Measurements from ENCODE around the gene LRP1B. TPM values are rescaled to one million over a fixed set of nuclear protein-coding genes. Genes with fewer than 3 reads are reported as not detected.

LRP1B gene
- total RNA-seq, 1 donor from 2014 or later: not detected

GRCh38 chr2:141331127-141331526, 799.7 kb downstream of the LRP1B start:
- Mint-ChIP-seq H3K27me3 (no peaks in the 10 kb centered on the region), H3K36me3 (ENCODE audit: low read depth) (no peaks in the 10 kb centered on the region), H3K4me3 (no peak overlapping the region), H3K9me3 (no peaks in the 10 kb centered on the region), H3K4me1 (no peaks in the 10 kb centered on the region), H3K27ac (no peak overlapping the region)
- TF ChIP-seq, protein P1, sequence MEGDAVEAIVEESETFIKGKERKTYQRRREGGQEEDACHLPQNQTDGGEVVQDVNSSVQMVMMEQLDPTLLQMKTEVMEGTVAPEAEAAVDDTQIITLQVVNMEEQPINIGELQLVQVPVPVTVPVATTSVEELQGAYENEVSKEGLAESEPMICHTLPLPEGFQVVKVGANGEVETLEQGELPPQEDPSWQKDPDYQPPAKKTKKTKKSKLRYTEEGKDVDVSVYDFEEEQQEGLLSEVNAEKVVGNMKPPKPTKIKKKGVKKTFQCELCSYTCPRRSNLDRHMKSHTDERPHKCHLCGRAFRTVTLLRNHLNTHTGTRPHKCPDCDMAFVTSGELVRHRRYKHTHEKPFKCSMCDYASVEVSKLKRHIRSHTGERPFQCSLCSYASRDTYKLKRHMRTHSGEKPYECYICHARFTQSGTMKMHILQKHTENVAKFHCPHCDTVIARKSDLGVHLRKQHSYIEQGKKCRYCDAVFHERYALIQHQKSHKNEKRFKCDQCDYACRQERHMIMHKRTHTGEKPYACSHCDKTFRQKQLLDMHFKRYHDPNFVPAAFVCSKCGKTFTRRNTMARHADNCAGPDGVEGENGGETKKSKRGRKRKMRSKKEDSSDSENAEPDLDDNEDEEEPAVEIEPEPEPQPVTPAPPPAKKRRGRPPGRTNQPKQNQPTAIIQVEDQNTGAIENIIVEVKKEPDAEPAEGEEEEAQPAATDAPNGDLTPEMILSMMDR (IDR thresholded peaks at IDR 0.05): no peak
- ChIA-PET POLR2A (no interaction called here), CTCF (no interaction called here)
- DNase-seq: no peak
- no peak for ATAC-seq (ENCODE audit: low read depth)
- intact Hi-C loops (cut with micrococcal nuclease): no loop called here

GRCh38 chr2:141329964-141330363, 800.9 kb downstream of the LRP1B start:
- no peaks in the 10 kb centered on the region for H3K27me3 Mint-ChIP-seq
- H3K27ac Mint-ChIP-seq: no peak overlapping the region
- H3K4me1 Mint-ChIP-seq: no peaks in the 10 kb centered on the region
- no peaks in the 10 kb centered on the region for H3K36me3 Mint-ChIP-seq (ENCODE audit: low read depth)
- CTCF ChIA-PET: no interaction called here
- DNase-seq (no peak), ATAC-seq (ENCODE audit: low read depth) (no peak)
- TF ChIP-seq, protein P1 (IDR thresholded peaks at IDR 0.05): no peak
- intact Hi-C loops (cut with micrococcal nuclease): no loop called here
- POLR2A ChIA-PET: interaction anchor here (0.7 kb wide), 1 partner anchor 119 kb away, joined by 5 read pairs; no protein-coding TSS in a partner anchor
- H3K4me3 Mint-ChIP-seq: no peak overlapping the region
- no peaks in the 10 kb centered on the region for H3K9me3 Mint-ChIP-seq

- TF ChIP-seq, protein P1 (IDR thresholded peaks at IDR 0.05): no peak
- ChIA-PET CTCF (no interaction called here), POLR2A (no interaction called here)
- Mint-ChIP-seq H3K4me1 (no peaks in the 10 kb centered on the region), H3K27ac (no peak overlapping the region), H3K9me3 (no peaks in the 10 kb centered on the region), H3K36me3 (ENCODE audit: low read depth) (no peaks in the 10 kb centered on the region), H3K27me3 (no peaks in the 10 kb centered on the region), H3K4me3 (no peak overlapping the region)
- intact Hi-C loops (cut with micrococcal nuclease): no loop called here
- ATAC-seq (ENCODE audit: low read depth): no peak
- no peak for DNase-seq
These were observed 807.2 kb downstream of the LRP1B start for GRCh38 chr2:141323571-141323970.

GRCh38 chr2:141317986-141318385, 812.8 kb downstream of the LRP1B start:
- Mint-ChIP-seq H3K9me3 (peaks cover 2% of the 10 kb centered on the region), H3K27ac (no peak overlapping the region), H3K4me1 (no peaks in the 10 kb centered on the region), H3K27me3 (no peaks in the 10 kb centered on the region), H3K36me3 (ENCODE audit: low read depth) (no peaks in the 10 kb centered on the region), H3K4me3 (no peak overlapping the region)
- CTCF ChIA-PET: no interaction called here
- ATAC-seq (ENCODE audit: low read depth): no peak
- intact Hi-C loops (cut with micrococcal nuclease): no loop called here
- TF ChIP-seq, protein P1 (IDR thresholded peaks at IDR 0.05): no peak
- no peak for DNase-seq
- POLR2A ChIA-PET: no interaction called here

GRCh38 chr2:141316606-141317005, 814.2 kb downstream of the LRP1B start:
- ATAC-seq (ENCODE audit: low read depth): no peak
- Mint-ChIP-seq H3K4me3 (no peak overlapping the region), H3K9me3 (peaks cover 2% of the 10 kb centered on the region), H3K36me3 (ENCODE audit: low read depth) (no peaks in the 10 kb centered on the region), H3K27ac (no peak overlapping the region), H3K4me1 (no peaks in the 10 kb centered on the region), H3K27me3 (no peaks in the 10 kb centered on the region)
- TF ChIP-seq, protein P1 (IDR thresholded peaks at IDR 0.05): no peak
- CTCF ChIA-PET: no interaction called here
- POLR2A ChIA-PET: no interaction called here
- DNase-seq: no peak
- intact Hi-C loops (cut with micrococcal nuclease): no loop called here

All from activated B cell treated with CpG ODN at 0.5 μM for 24 hours (primary cell).